Dermis microvascular lymphatic vessel endothelial cell (primary cell): Measurements from ENCODE around the gene DBP. TPM values are rescaled to one million over a fixed set of nuclear protein-coding genes. Genes with fewer than 3 reads are reported as not detected.
A peak's percentile ranks its signal among the peaks of the same experiment; 100 is the strongest.
"Not testable (repeated sequence)": the region's sequence is repeated elsewhere in the genome, so short reads cannot be mapped to it uniquely, and the experiment has no call there.

Source experiments
- DNase-seq, 2 donors: peaks; one replicate each; pipeline versions ENCODE4 v3.0.0 to v3.0.0-alpha.2; 2010; ENCODE audit warnings: low read depth in 2 of 2
- total RNA-seq: library from RNA; depleted of rRNA; stranded (reverse); fragments of >200 nt; gene quantifications from 2 replicates; pipeline ENCODE4 v1.2.1, GENCODE V29; 2014

DBP gene
- total RNA-seq: 1.4 and 2.8 TPM in 2 replicates

- DNase-seq: no peak
Measured at GRCh38 chr19:48636859-48637448, at the start of gene DBP. Gene DBP, minus strand, starts transcription at chr19:48637379. Its CDS starts 385 bp downstream, at chr19:48636994.

GRCh38 chr19:48686637-48687036 is 49.5 kb upstream of the DBP start:
- DNase-seq: not testable (repeated sequence)

GRCh38 chr19:48686088-48686487 is 48.9 kb upstream of the DBP start:
- DNase-seq: no peak

GRCh38 chr19:48685583-48685982 is 48.4 kb upstream of the DBP start:
- DNase-seq: no peak

- peak; percentile 39 to 57 for DNase-seq
Measured at GRCh38 chr19:48683349-48683748, 46.2 kb upstream of the DBP start.

GRCh38 chr19:48681127-48681470 is 43.9 kb upstream of the DBP start:
- no peak for DNase-seq

- no peak for DNase-seq
Measured at GRCh38 chr19:48680436-48681126, 43.4 kb upstream of the DBP start.

GRCh38 chr19:48680006-48680405 is 42.8 kb upstream of the DBP start:
- not testable (repeated sequence) for DNase-seq

- DNase-seq: no peak
Measured at GRCh38 chr19:48678201-48678600, 41.0 kb upstream of the DBP start.

- DNase-seq: no peak
Measured at GRCh38 chr19:48676887-48677286, 39.7 kb upstream of the DBP start.

GRCh38 chr19:48676487-48676886 is 39.3 kb upstream of the DBP start:
- DNase-seq: no peak

- peak; percentile 65 to 81 for DNase-seq
Measured at GRCh38 chr19:48674921-48675824, 38.0 kb upstream of the DBP start.

- no peak for DNase-seq
Measured at GRCh38 chr19:48674216-48674809, 37.1 kb upstream of the DBP start.

GRCh38 chr19:48673436-48674100 is 36.4 kb upstream of the DBP start:
- DNase-seq: no peak

- no peak for DNase-seq
Measured at GRCh38 chr19:48672994-48673393, 35.8 kb upstream of the DBP start, which contains the start of gene NTN5. Gene NTN5, minus strand, starts transcription at chr19:48673017. Its CDS starts 2,031 bp downstream, at chr19:48670986.

GRCh38 chr19:48671446-48671995 is 34.3 kb upstream of the DBP start:
- DNase-seq: no peak

GRCh38 chr19:48670699-48671445 is 33.7 kb upstream of the DBP start:
- DNase-seq: no peak

GRCh38 chr19:48669903-48670668 is 32.9 kb upstream of the DBP start:
- no peak for DNase-seq

- DNase-seq: no peak
Measured at GRCh38 chr19:48668761-48669160, 31.6 kb upstream of the DBP start.

GRCh38 chr19:48668332-48668731 is 31.2 kb upstream of the DBP start:
- no peak for DNase-seq
